IPS-NIHi7 (cell line): Measurements from ENCODE around the gene ALOX5AP.

Experiments used
- DNase-seq: peaks from one replicate; pipeline ENCODE4 v3.0.0; 2012; ENCODE audit warnings: mixed read lengths; ENCODE audit errors: extremely low spot score

Gene ALOX5AP

GRCh38 chr13:30759748-30760147, 24.4 kb downstream of the ALOX5AP start:
- DNase-seq, result no peak

- DNase-seq, result no peak
These were observed 27.3 kb downstream of the ALOX5AP start for GRCh38 chr13:30762643-30763042.

GRCh38 chr13:30763786-30764413, 28.6 kb downstream of the ALOX5AP start:
- DNase-seq, result no peak

- no peak for DNase-seq
These were observed 30.9 kb downstream of the ALOX5AP start for GRCh38 chr13:30766231-30766630.

GRCh38 chr13:30770929-30771328, 35.6 kb downstream of the ALOX5AP start:
- DNase-seq, result no peak

GRCh38 chr13:30773561-30773960, 38.2 kb downstream of the ALOX5AP start:
- DNase-seq, result no peak

- DNase-seq, result no peak
These were observed 38.9 kb downstream of the ALOX5AP start for GRCh38 chr13:30774214-30774730.

GRCh38 chr13:30776661-30777060, 41.3 kb downstream of the ALOX5AP start:
- no peak for DNase-seq

GRCh38 chr13:30779016-30779415, 43.7 kb downstream of the ALOX5AP start:
- DNase-seq, result no peak

GRCh38 chr13:30779608-30780007, 44.3 kb downstream of the ALOX5AP start:
- no peak for DNase-seq

GRCh38 chr13:30780338-30780981, 45.1 kb downstream of the ALOX5AP start:
- no peak for DNase-seq

- DNase-seq, result no peak
These were observed 50.0 kb downstream of the ALOX5AP start for GRCh38 chr13:30785191-30785850.

- no peak for DNase-seq
These were observed 51.3 kb downstream of the ALOX5AP start for GRCh38 chr13:30786648-30787047.

GRCh38 chr13:30787738-30788525, 52.6 kb downstream of the ALOX5AP start:
- no peak for DNase-seq

GRCh38 chr13:30789166-30789862, 54.0 kb downstream of the ALOX5AP start:
- no peak for DNase-seq

GRCh38 chr13:30790592-30790991, 55.2 kb downstream of the ALOX5AP start:
- DNase-seq, result no peak

- no peak for DNase-seq
These were observed 56.1 kb downstream of the ALOX5AP start for GRCh38 chr13:30791354-30792001.

- DNase-seq, result peak; percentile 73
These were observed 57.1 kb downstream of the ALOX5AP start for GRCh38 chr13:30792285-30793000.

GRCh38 chr13:30796132-30796572, 60.8 kb downstream of the ALOX5AP start:
- DNase-seq, result peak; percentile 14
